GM19099 (cell line): Measurements from ENCODE around the gene BORCS6.

ENCODE experiments used
- POLR2A ChIP-seq: IDR thresholded peaks from 3 replicates; pipeline ENCODE4 v1.6.1; 2011; ENCODE audit warnings: low read depth; ENCODE audit not compliant: insufficient read length; ENCODE audit errors: extremely low read depth

The BORCS6 gene

DNA sequence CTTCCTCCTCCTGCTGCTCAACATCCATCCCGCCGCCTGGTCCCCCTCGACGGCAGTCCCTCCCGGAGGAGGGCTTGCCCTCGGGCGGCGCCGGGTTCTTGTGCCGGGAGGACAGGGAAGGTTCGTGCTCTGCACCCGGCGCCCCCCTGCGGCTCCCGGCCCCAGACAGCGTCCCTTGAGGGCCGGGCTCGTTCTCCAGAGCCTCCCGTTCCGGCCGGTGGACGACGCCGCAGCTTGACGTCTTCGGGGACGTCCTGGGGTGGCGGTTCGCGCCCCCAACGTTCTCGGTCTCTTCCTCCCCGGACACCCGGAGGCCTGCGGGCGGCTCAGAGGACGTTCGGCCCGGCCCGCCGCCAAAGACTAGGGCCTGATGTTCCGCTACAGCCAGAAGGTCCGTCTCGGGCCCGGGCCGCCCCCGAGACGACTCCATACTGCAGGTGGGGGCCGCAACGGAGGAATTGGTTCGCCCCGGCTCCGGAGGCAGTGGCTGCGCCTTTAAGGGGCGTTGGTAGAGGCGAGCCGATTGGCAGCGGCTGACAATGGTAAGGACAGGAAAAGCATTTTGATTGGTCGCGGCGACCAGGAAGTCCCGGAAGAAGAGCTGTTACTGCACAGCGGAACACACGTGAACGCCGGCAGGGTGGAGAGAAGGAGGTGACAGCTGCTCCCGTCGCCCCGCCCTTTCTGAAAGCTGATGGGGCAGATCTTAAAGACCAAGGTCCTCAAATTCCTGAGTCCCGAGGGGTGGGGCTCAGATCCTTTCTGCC, at the start of gene BORCS6:
TSS of gene BORCS6 (minus strand) at position 470 of the 767 bp plus-strand sequence. CDS start at position 430, 40 bp downstream.
- TF ChIP-seq POLR2A: peak; percentile 84

GRCh38 chr17:8237886-8238285, 47.9 kb upstream of the BORCS6 start:
- TF ChIP-seq POLR2A: no peak

GRCh38 chr17:8237175-8237574, 47.2 kb upstream of the BORCS6 start:
- TF ChIP-seq POLR2A: no peak

GRCh38 chr17:8235676-8236075, 45.7 kb upstream of the BORCS6 start:
- TF ChIP-seq POLR2A: no peak

- TF ChIP-seq POLR2A: no peak
Observed at GRCh38 chr17:8234361-8235270, 44.6 kb upstream of the BORCS6 start.

GRCh38 chr17:8231701-8232100, 41.7 kb upstream of the BORCS6 start:
- TF ChIP-seq POLR2A: no peak

GRCh38 chr17:8227238-8227581, 37.2 kb upstream of the BORCS6 start:
- no peak for TF ChIP-seq POLR2A

DNA sequence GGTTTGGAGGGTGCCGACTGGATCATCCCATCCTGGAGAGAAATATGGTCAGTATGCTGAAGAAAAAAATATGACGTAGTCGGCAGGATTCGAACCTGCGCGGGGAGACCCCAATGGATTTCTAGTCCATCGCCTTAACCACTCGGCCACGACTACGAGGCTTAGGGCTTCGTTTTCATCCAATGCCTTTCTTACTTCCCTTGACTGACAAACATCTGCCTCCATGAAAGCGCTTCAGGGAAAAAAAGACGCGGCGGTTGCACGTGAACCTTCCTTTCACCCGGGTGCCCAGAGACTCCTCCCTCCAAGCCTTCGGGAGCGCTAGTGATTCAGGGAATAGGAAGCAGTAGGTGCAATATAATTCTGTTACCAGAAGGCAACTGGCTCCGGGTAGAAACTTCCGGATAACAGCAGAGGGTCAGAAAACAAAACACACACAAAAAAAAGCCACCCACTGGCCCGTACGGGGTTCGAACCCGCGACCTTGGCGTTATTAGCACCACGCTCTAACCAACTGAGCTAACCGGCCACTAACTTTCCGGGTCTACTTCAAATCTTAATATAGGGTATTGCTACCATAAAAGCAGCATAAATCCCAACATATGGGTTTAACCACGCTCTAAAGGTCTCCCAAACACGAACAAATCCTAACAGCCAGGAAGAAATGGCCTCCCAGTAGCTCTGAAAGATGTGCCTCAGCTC, 36.7 kb upstream of the BORCS6 start:
- peak; percentile 65 for TF ChIP-seq POLR2A

DNA sequence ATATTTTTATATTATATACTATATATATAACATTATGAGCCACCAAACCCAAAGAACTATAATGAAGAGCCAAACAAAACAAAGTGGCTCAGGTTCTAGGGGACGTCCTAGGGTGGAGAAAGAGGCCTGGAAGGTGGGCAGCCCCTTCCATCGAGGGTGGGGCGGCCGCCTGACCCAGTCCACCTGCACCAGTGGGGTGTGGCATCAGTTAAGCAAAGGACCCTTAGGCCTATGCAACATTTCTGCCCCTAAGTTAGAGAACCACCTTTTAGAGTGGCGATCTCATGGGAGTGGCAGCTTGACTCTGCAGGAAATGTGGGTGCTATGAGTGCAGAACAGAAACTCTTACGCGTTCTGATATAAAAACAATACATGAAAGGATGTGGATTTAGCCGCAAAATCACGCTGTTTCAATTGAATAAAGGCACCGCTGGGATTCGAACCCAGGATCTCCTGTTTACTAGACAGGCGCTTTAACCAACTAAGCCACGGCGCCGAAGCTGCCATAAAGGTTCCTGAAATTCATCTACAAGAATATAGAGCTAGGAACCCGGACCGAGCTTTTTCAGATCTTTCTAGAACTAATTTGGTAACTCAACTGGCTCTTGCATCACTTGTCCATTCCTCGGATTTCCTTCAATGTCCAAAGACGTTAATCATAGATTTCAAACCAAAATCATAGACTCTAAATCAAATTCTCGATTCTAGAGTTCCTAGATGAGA, 36.0 kb upstream of the BORCS6 start:
- peak; percentile 59 for TF ChIP-seq POLR2A

DNA sequence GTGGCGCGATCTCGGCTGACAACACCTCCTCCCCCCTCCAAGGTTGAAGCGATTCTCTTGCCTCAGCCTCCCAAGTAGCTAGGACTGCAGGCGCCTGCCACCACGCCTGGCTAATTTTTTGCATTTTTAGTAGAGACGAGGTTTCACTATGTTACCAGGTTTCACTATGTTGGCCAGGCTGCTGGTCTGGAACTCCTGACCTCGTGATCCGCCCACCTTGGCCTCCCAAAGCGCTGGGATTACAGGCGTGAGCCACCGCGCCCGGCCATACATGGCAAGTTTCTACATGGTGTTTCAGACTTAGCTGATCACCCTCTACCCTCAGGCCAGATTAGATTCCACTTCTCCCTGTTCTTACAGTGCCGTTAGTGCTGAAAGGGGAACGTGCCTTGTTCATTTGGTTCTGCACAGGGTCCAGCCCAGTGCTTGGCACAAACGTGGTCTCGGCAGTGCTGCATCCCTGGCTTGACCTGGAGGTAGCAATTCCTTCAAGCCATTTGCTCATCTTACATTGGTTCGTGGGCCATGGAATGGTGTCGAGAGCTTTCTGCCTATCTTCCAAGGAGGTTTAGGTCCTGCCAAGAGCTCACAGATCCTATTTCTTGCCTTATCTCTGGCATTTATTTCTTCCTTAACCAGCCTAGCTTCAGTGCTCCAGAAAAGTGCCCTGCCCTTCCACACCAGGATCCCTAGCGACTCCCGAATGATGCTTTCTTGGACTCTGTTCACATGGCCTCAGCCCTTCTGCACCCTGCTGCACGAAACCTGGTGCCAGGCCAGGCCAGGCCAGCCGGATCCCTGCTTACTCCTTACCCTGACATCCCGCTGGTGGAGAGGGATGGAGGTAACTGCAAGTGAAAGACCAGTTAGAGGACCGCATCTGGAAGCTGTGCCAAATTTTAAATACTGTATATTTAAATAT, 35.2 kb upstream of the BORCS6 start:
- no peak for TF ChIP-seq POLR2A

- TF ChIP-seq POLR2A: no peak
Observed at GRCh38 chr17:8223356-8224126, 33.6 kb upstream of the BORCS6 start.

GRCh38 chr17:8222630-8223355, 32.8 kb upstream of the BORCS6 start:
- peak; percentile 77 for TF ChIP-seq POLR2A

DNA sequence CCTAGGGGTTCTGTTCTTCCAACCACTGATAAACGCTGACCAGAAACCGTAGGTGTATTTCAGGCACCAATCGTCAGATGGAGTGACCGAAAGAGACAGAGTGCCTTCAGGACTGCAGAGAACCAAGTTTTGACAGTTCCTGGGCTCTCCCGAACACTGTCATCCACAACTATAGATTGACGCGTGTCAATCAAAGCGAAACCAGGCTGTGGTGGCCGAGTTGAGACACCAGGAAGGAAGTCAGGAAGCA, 32.3 kb upstream of the BORCS6 start:
- no peak for TF ChIP-seq POLR2A
